Hepatocyte (in vitro differentiated cells): ENCODE data around the gene P2RY8.

Source experiments
- EZH2 ChIP-seq: fragments of 200-600 bp; sonication (generic); IDR thresholded peaks from 2 replicates; pipeline ENCODE4 v1.6.1; 2016; ENCODE audit warnings: antibody characterized with exemption, mild to moderate bottlenecking, borderline replicate concordance
- EZH2phosphoT487 ChIP-seq: fragments of 200-600 bp; sonication (generic); IDR thresholded peaks from one replicate; pipeline ENCODE4 v1.6.1; 2018; ENCODE audit warnings: antibody characterized with exemption, mild to moderate bottlenecking, low read depth, moderate library complexity; ENCODE audit not compliant: unreplicated experiment, severe bottlenecking
- TF ChIP-seq, protein P1 (sequence below): fragments of 200-600 bp; sonication (generic); IDR thresholded peaks from 2 replicates; pipeline ENCODE4 v1.5.1; 2016; ENCODE audit warnings: antibody characterized with exemption, mild to moderate bottlenecking; ENCODE audit not compliant: poor library complexity

DNA sequence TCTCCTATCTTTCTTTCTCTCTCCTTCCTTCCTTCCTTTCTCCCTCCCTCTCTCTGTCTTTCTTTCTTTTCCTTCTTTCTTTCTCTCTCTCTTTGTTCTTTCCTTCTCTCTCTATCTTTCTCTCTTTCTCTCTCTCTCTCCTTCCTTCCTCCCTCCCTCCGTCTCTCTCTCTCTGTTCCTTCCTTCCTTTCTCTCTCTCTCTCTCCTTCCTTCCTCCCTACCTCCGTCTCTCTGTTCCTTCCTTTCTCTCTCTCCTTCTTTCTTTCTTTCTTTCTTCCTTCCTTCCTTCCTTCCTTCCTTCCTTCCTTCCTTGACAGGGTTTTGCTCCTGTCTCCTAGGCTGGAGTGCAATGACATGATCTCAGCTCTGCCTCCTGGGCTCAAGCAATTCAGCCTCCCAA is 24.2 kb upstream of the P2RY8 start:
- TF ChIP-seq, protein P1, sequence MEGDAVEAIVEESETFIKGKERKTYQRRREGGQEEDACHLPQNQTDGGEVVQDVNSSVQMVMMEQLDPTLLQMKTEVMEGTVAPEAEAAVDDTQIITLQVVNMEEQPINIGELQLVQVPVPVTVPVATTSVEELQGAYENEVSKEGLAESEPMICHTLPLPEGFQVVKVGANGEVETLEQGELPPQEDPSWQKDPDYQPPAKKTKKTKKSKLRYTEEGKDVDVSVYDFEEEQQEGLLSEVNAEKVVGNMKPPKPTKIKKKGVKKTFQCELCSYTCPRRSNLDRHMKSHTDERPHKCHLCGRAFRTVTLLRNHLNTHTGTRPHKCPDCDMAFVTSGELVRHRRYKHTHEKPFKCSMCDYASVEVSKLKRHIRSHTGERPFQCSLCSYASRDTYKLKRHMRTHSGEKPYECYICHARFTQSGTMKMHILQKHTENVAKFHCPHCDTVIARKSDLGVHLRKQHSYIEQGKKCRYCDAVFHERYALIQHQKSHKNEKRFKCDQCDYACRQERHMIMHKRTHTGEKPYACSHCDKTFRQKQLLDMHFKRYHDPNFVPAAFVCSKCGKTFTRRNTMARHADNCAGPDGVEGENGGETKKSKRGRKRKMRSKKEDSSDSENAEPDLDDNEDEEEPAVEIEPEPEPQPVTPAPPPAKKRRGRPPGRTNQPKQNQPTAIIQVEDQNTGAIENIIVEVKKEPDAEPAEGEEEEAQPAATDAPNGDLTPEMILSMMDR, result no peak
- no peak for TF ChIP-seq EZH2
- TF ChIP-seq EZH2phosphoT487, result no peak
